Spleen (tissue), 11 donors: ENCODE measurements around the gene PKHD1. TPM values are rescaled to one million over a fixed set of nuclear protein-coding genes. Genes with fewer than 3 reads are reported as not detected.

Source experiments
- DNase-seq: peaks from one replicate; pipeline ENCODE4 v3.0.0-alpha.2; 2020
- H3K27ac ChIP-seq, 8 donors: fragments of 200-600 bp; sonication (generic) in 7 of 8; 1 replicate in 4 of 8; 2 replicates in 4 of 8; pipeline versions ENCODE4 v1.5.0 to v1.8.0; 2016 to 2021; ENCODE audit warnings: inconsistent platforms in 4 of 8, mild to moderate bottlenecking in 4 of 8, moderate library complexity in 1 of 8
- H3K27me3 ChIP-seq, 7 donors: fragments of 200-600 bp; sonication (generic) in 6 of 7; replicated peaks in 1 of 7; 1 replicate in 4 of 7; 2 replicates in 3 of 7; pipeline versions ENCODE4 v1.5.0 to v1.8.0; 2016 to 2021; ENCODE audit warnings: inconsistent platforms in 3 of 7, mild to moderate bottlenecking in 1 of 7
- H3K36me3 ChIP-seq, 6 donors: fragments of 200-600 bp; sonication (generic) in 5 of 6; 1 replicate in 4 of 6; 2 replicates in 2 of 6; pipeline versions ENCODE4 v1.5.0 to v1.8.0; 2016 to 2021; ENCODE audit warnings: inconsistent platforms in 2 of 6
- H3K4me1 ChIP-seq, 6 donors: fragments of 200-600 bp; sonication (generic) in 5 of 6; 1 replicate in 3 of 6; 2 replicates in 3 of 6; pipeline versions ENCODE4 v1.5.0 to v1.8.0; 2016 to 2021; ENCODE audit warnings: inconsistent platforms in 3 of 6
- H3K4me3 ChIP-seq, 8 donors: fragments of 200-600 bp; sonication (generic) in 7 of 8; 1 replicate in 4 of 8; 2 replicates in 4 of 8; pipeline versions ENCODE4 v1.5.0 to v1.8.0; 2016 to 2021; ENCODE audit warnings: inconsistent platforms in 4 of 8, mild to moderate bottlenecking in 4 of 8, moderate library complexity in 2 of 8
- H3K9me3 ChIP-seq, 8 donors: fragments of 200-600 bp; sonication (generic) in 7 of 8; 1 replicate in 4 of 8; 2 replicates in 4 of 8; pipeline versions ENCODE4 v1.5.0 to v1.8.0; 2016 to 2021; ENCODE audit warnings: inconsistent platforms in 4 of 8
- CTCF ChIP-seq, 11 experiments: fragments of 200-600 bp in 7 of 11; fragments of 450-650 bp in 4 of 11; sonication (generic) in 4 of 11; IDR thresholded peaks in 8 of 11; conservative IDR thresholded peaks in 3 of 11; 1 replicate in 7 of 11; 2 replicates in 4 of 11; pipeline versions ENCODE4 v1.4.0 to v1.8.0; 2016 to 2021; ENCODE audit warnings: antibody characterized with exemption in 11 of 11, inconsistent platforms in 4 of 11, mild to moderate bottlenecking in 1 of 11
- POLR2A ChIP-seq, 3 donors: fragments of 450-650 bp; IDR thresholded peaks; one replicate each; pipeline ENCODE4 v1.5.1; 2017; ENCODE audit warnings: antibody characterized with exemption in 3 of 3, mild to moderate bottlenecking in 1 of 3
- POLR2AphosphoS5 ChIP-seq, 3 donors: sonication (generic); formaldehyde crosslinking; IDR thresholded peaks; one replicate each; pipeline ENCODE4 v1.5.1; 2017; ENCODE audit warnings: antibody characterized with exemption in 3 of 3
- WGBS, 5 donors: extraction: QIAGEN DNeasy Blood & Tissue Kit in 3 of 5; methylation state at CpG; one replicate each; pipeline versions ENCODE4 v1.1.5 to v1.1.7; 2013 to 2018; 5-methylcytosine and 5-hydroxymethylcytosine counted together
- intact Hi-C: fragments of 100-400 bp; cut with DNase I; formaldehyde crosslinking; loops from one replicate; pipeline ENCODE4 v1.15.0; 2023; ENCODE audit warnings: low total_unique reads
- polyA plus RNA-seq, 3 donors: library from polyadenylated mRNA; stranded (reverse); fragments of 200-250 nt; gene quantifications; one replicate each; pipeline ENCODE4 v1.2.1, GENCODE V29; 2013
- total RNA-seq, 7 donors: library from RNA; depleted of rRNA in 3 of 7; stranded (reverse); fragments of >200 nt in 3 of 7; fragmentation: NEBNext Ultra II Directional in 4 of 7; extraction: Animal tissue kit (Norgen Biotek cat#: 25700) in 4 of 7; gene quantifications; one replicate each; pipeline versions ENCODE4 v1.1.0 to v1.2.1, GENCODE V29; 2016 to 2021
- donor health status: healthy with polysubstance abuse.
- donor health status: DM: no; HTN: no; CAD: no; lungs with moderate emphysema.
- donor health status: DM: no; HTN: no; CAD: no.
- donor health status: Bipolar disorder and iron deficiency.
- donor health status: healthy.
- donor health status: DM: no; HTN: no; CAD: no.
- donor health status: DM: yes; HTN: yes; CAD: no.

PKHD1 gene
- total and polyA plus RNA-seq, 10 donors = not detected

- 62 to 76% (median 69%) methylated on average over 6 of the region's 6 CpGs for WGBS, 5 donors
- TF ChIP-seq CTCF (IDR thresholded peaks at IDR 0.05 in 8 of 11, conservative IDR thresholded peaks at IDR 0.05 in 3 of 11) (no peak), POLR2AphosphoS5 (IDR thresholded peaks at IDR 0.05) (no peak), POLR2A (IDR thresholded peaks at IDR 0.05) (no peak)
- Histone ChIP-seq H3K27ac (peak overlapping the region in 3 of 8 donors; percentile 8 to 34 (median 31)), H3K4me1 (no peaks in the 10 kb centered on the region), H3K4me3 (no peak overlapping the region), H3K36me3 (no peaks in the 10 kb centered on the region), H3K9me3 (no peaks in the 10 kb centered on the region), H3K27me3 (peaks cover 0 to 7% (median 0%) of the 10 kb centered on the region in 7 donors)
- DNase-seq = no peak
- intact Hi-C loops = no loop called here
Measured at GRCh38 chr6:51996296-51996947, 91.0 kb downstream of the PKHD1 start.

- H3K4me3 ChIP-seq = no peak overlapping the region
- intact Hi-C loops = no loop called here
- H3K27ac ChIP-seq = no peak overlapping the region
- no peaks in the 10 kb centered on the region for H3K4me1 ChIP-seq
- peaks cover 0 to 7% (median 0%) of the 10 kb centered on the region in 7 donors for H3K27me3 ChIP-seq
- H3K36me3 ChIP-seq = no peaks in the 10 kb centered on the region
- peaks cover 0 to under 1% (median 0%) of the 10 kb centered on the region in 8 donors for H3K9me3 ChIP-seq
- no peak for DNase-seq
- WGBS, 5 donors = 72 to 88% (median 82%) methylated on average over 1 of the region's 1 CpG
- no peak for TF ChIP-seq POLR2AphosphoS5 (IDR thresholded peaks at IDR 0.05)
- no peak for TF ChIP-seq POLR2A (IDR thresholded peaks at IDR 0.05)
- TF ChIP-seq CTCF (IDR thresholded peaks at IDR 0.05 in 8 of 11, conservative IDR thresholded peaks at IDR 0.05 in 3 of 11) = no peak
Measured at GRCh38 chr6:51995214-51995755, 92.1 kb downstream of the PKHD1 start.

DNA sequence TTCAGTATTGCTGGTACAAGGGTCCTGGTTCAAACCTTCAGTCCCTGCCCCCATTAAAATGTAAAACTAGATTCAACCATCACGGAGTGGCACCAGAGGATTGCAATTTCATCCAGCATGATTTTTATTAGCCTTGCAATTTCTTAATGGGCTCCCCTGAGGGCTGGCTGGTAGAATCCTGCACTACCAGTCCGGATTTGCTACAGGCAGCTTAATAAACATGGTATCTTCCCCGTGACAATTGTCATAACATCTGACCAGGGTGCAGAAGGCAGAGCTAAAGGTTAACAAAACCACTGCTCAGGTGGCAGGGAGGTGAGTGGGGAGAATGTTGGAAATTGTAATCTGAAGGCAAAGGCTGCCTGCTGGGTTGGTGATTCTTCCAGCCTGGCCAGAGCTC is 94.5 kb downstream of the PKHD1 start:
- WGBS, 5 donors = 69 to 82% (median 71%) methylated on average over 3 of the region's 3 CpGs

More for the DNA sequence above, 94.5 kb downstream of the PKHD1 start:
- intact Hi-C loops = no loop called here
- Histone ChIP-seq H3K27ac (no peak overlapping the region), H3K4me1 (no peaks in the 10 kb centered on the region), H3K36me3 (no peaks in the 10 kb centered on the region), H3K27me3 (no peaks in the 10 kb centered on the region), H3K4me3 (no peak overlapping the region), H3K9me3 (peaks cover 0 to 6% (median 0%) of the 10 kb centered on the region in 8 donors)
- TF ChIP-seq POLR2AphosphoS5 (IDR thresholded peaks at IDR 0.05) = no peak
- TF ChIP-seq POLR2A (IDR thresholded peaks at IDR 0.05) = no peak
- TF ChIP-seq CTCF (IDR thresholded peaks at IDR 0.05 in 8 of 11, conservative IDR thresholded peaks at IDR 0.05 in 3 of 11) = no peak
- no peak for DNase-seq
